SU-DHL-6 (cell line): ENCODE results near the gene CORO6.
"Not testable (repeated sequence)": the region's sequence is repeated elsewhere in the genome, so short reads cannot be mapped to it uniquely, and the experiment has no call there.

Source experiments
- H2AFZ ChIP-seq: fragments of 200-600 bp; sonication (generic); 2 replicates; pipeline ENCODE4 v1.6.1; 2014; ENCODE audit warnings: low read depth, mild to moderate bottlenecking, moderate library complexity, mixed read lengths, antibody characterized with exemption, low read length; ENCODE audit not compliant: severe bottlenecking
- H3F3A ChIP-seq: fragments of 200-600 bp; shearing (Covaris generic); 2 replicates; pipeline ENCODE4 v1.6.0; 2016; ENCODE audit warnings: antibody characterized with exemption, mild to moderate bottlenecking; ENCODE audit not compliant: insufficient read depth
- H3K27ac ChIP-seq: fragments of 200-600 bp; sonication (generic); 2 replicates; pipeline ENCODE4 v1.5.1; 2016; ENCODE audit warnings: low read depth, mild to moderate bottlenecking, low read length, moderate library complexity, mixed read lengths
- H3K27me3 ChIP-seq: fragments of 200-600 bp; sonication (generic), shearing (Covaris generic); 2 replicates; pipeline ENCODE4 v1.6.0; 2014; ENCODE audit warnings: mild to moderate bottlenecking, low read length
- H3K36me3 ChIP-seq: fragments of 200-600 bp; sonication (generic); 2 replicates; pipeline ENCODE4 v1.6.1; 2014; ENCODE audit warnings: mild to moderate bottlenecking, low read length, mixed read lengths
- H3K4me2 ChIP-seq: fragments of 300-600, 200-600 bp; shearing (Covaris generic), sonication (generic); 2 replicates; pipeline ENCODE4 v1.6.0; 2014; ENCODE audit warnings: low read length, low read depth, mild to moderate bottlenecking; ENCODE audit not compliant: poor library complexity, severe bottlenecking
- H3K4me3 ChIP-seq: fragments of 200-600 bp; sonication (generic); 2 replicates; pipeline ENCODE4 v1.5.1; 2014; ENCODE audit warnings: antibody characterized with exemption, low read length, mild to moderate bottlenecking, mixed read lengths; ENCODE audit not compliant: insufficient read depth, poor library complexity, severe bottlenecking
- H3K79me2 ChIP-seq: fragments of 200-600 bp; sonication (generic); 2 replicates; pipeline ENCODE4 v1.6.1; 2014; ENCODE audit warnings: mild to moderate bottlenecking, low read length, moderate library complexity; ENCODE audit not compliant: insufficient read depth
- H3K9ac ChIP-seq: fragments of 200-600 bp; sonication (generic); 2 replicates; pipeline ENCODE4 v1.7.0; 2014; ENCODE audit warnings: mild to moderate bottlenecking, low read length
- H3K9me2 ChIP-seq: fragments of 200-600 bp; sonication (generic); replicated peaks from 2 replicates; pipeline ENCODE4 v1.6.1; 2014; ENCODE audit warnings: low read length; ENCODE audit not compliant: insufficient read depth
- H3K9me3 ChIP-seq: fragments of 200-600 bp; sonication (generic); 2 replicates; pipeline ENCODE4 v1.6.1; 2014; ENCODE audit warnings: low read length, mixed read lengths; ENCODE audit not compliant: insufficient read depth
- H4K20me1 ChIP-seq: fragments of 200-600 bp; sonication (generic); 2 replicates; pipeline ENCODE4 v1.6.1; 2014; ENCODE audit warnings: low read depth, mild to moderate bottlenecking, antibody characterized with exemption, low read length, moderate library complexity, mixed read lengths
- CTCF ChIP-seq: fragments of 200-600 bp; sonication (generic); IDR thresholded peaks from one replicate; pipeline ENCODE4 v1.5.1; 2017; ENCODE audit warnings: antibody characterized with exemption, mild to moderate bottlenecking, low read length, moderate library complexity; ENCODE audit not compliant: insufficient read depth, poor library complexity, severe bottlenecking
- EZH2phosphoT487 ChIP-seq: fragments of 200-600 bp; sonication (generic), shearing (Covaris generic); conservative IDR thresholded peaks from 2 replicates; pipeline ENCODE4 v1.6.1; 2018; ENCODE audit warnings: mild to moderate bottlenecking, antibody characterized with exemption, low read length, moderate library complexity, mixed read lengths

Gene CORO6

GRCh38 chr17:29653995-29654714 lies 31.4 kb upstream of the CORO6 start:
- no peak overlapping the region for H2AFZ ChIP-seq
- no peaks in the 10 kb centered on the region for H4K20me1 ChIP-seq
- no peak overlapping the region for H3K4me3 ChIP-seq
- H3K9me3 ChIP-seq: no peaks in the 10 kb centered on the region
- TF ChIP-seq CTCF (no peak), EZH2phosphoT487 (no peak)
- no peak overlapping the region for H3K27ac ChIP-seq
- no peaks in the 10 kb centered on the region for H3F3A ChIP-seq
- H3K9ac ChIP-seq: no peak overlapping the region
- no peaks in the 10 kb centered on the region for H3K27me3 ChIP-seq
- H3K4me2 ChIP-seq: no peak overlapping the region
- H3K79me2 ChIP-seq: no peaks in the 10 kb centered on the region
- peaks cover 12% of the 10 kb centered on the region for H3K36me3 ChIP-seq
- no peaks in the 10 kb centered on the region for H3K9me2 ChIP-seq

GRCh38 chr17:29652976-29653375 lies 30.3 kb upstream of the CORO6 start:
- no peaks in the 10 kb centered on the region for H3K27me3 ChIP-seq
- no peaks in the 10 kb centered on the region for H3K79me2 ChIP-seq
- no peak overlapping the region for H2AFZ ChIP-seq
- no peak overlapping the region for H3K4me3 ChIP-seq
- H3K9me3 ChIP-seq: no peaks in the 10 kb centered on the region
- H3K4me2 ChIP-seq: no peak overlapping the region
- H4K20me1 ChIP-seq: no peaks in the 10 kb centered on the region
- no peak overlapping the region for H3K9ac ChIP-seq
- H3K9me2 ChIP-seq: no peaks in the 10 kb centered on the region
- TF ChIP-seq CTCF: no peak
- TF ChIP-seq EZH2phosphoT487: no peak
- H3F3A ChIP-seq: no peaks in the 10 kb centered on the region
- peaks cover 12% of the 10 kb centered on the region for H3K36me3 ChIP-seq
- H3K27ac ChIP-seq: no peak overlapping the region

GRCh38 chr17:29651913-29652312 lies 29.2 kb upstream of the CORO6 start:
- H3K4me2 ChIP-seq, H3K27ac ChIP-seq, H3K79me2 ChIP-seq, H3K27me3 ChIP-seq, H3K9me3 ChIP-seq, H4K20me1 ChIP-seq, H3F3A ChIP-seq, H3K9me2 ChIP-seq, H2AFZ ChIP-seq, H3K4me3 ChIP-seq, H3K9ac ChIP-seq: not testable (repeated sequence)
- peaks cover 12% of the 10 kb centered on the region for H3K36me3 ChIP-seq

GRCh38 chr17:29650396-29650795 lies 27.7 kb upstream of the CORO6 start:
- H3K9me2 ChIP-seq: no peaks in the 10 kb centered on the region
- no peak overlapping the region for H3K4me2 ChIP-seq
- no peaks in the 10 kb centered on the region for H3K27me3 ChIP-seq
- H3K36me3 ChIP-seq: peaks cover 12% of the 10 kb centered on the region
- no peak overlapping the region for H3K9ac ChIP-seq
- H3K4me3 ChIP-seq: no peak overlapping the region
- no peak overlapping the region for H3K27ac ChIP-seq
- no peaks in the 10 kb centered on the region for H3K79me2 ChIP-seq
- no peaks in the 10 kb centered on the region; the same call in 1 of the 2 replicates for H3F3A ChIP-seq
- H3K9me3 ChIP-seq: no peaks in the 10 kb centered on the region
- H2AFZ ChIP-seq: no peak overlapping the region
- no peaks in the 10 kb centered on the region for H4K20me1 ChIP-seq
- TF ChIP-seq EZH2phosphoT487: no peak
- no peak for TF ChIP-seq CTCF
